ENCODE results near the gene FGF7.

DNA sequence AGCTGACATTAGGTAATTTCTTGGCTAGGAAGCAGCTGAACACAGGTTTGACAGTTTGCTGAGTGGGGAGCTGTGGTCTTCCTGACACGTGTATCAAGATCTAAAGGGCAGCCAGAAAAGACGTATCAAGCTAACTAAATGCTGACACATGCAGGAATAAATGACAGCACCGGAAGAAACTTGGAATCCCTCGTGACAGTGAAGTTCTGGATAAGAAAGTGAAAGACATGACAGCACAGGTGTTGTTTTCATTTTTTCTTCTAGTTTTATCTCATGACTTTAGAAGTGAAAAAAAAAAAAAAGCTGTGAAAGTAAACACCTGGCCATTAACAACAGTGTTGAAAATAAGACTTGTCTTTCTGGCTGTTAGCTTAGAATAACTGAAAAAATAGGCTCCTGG lies 48.7 kb downstream of the FGF7 start:
- TF ChIP-seq, protein P1, sequence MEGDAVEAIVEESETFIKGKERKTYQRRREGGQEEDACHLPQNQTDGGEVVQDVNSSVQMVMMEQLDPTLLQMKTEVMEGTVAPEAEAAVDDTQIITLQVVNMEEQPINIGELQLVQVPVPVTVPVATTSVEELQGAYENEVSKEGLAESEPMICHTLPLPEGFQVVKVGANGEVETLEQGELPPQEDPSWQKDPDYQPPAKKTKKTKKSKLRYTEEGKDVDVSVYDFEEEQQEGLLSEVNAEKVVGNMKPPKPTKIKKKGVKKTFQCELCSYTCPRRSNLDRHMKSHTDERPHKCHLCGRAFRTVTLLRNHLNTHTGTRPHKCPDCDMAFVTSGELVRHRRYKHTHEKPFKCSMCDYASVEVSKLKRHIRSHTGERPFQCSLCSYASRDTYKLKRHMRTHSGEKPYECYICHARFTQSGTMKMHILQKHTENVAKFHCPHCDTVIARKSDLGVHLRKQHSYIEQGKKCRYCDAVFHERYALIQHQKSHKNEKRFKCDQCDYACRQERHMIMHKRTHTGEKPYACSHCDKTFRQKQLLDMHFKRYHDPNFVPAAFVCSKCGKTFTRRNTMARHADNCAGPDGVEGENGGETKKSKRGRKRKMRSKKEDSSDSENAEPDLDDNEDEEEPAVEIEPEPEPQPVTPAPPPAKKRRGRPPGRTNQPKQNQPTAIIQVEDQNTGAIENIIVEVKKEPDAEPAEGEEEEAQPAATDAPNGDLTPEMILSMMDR (conservative IDR thresholded peaks at IDR 0.05; ENCODE audit: low read depth in 2 of 2): no peak
- TF ChIP-seq EZH2phosphoT487 (IDR thresholded peaks at IDR 0.05; ENCODE audit: unreplicated experiment) (no peak), EZH2 (IDR thresholded peaks at IDR 0.05; ENCODE audit: low read depth, unreplicated experiment) (no peak), CREB1 (CRISPR knock-in tag; IDR thresholded peaks at IDR 0.05; ENCODE audit: low read depth) (no peak), ZNF331 (CRISPR knock-in tag; IDR thresholded peaks at IDR 0.05; ENCODE audit: low read depth) (no peak)
- TF ChIP-seq, protein P2, sequence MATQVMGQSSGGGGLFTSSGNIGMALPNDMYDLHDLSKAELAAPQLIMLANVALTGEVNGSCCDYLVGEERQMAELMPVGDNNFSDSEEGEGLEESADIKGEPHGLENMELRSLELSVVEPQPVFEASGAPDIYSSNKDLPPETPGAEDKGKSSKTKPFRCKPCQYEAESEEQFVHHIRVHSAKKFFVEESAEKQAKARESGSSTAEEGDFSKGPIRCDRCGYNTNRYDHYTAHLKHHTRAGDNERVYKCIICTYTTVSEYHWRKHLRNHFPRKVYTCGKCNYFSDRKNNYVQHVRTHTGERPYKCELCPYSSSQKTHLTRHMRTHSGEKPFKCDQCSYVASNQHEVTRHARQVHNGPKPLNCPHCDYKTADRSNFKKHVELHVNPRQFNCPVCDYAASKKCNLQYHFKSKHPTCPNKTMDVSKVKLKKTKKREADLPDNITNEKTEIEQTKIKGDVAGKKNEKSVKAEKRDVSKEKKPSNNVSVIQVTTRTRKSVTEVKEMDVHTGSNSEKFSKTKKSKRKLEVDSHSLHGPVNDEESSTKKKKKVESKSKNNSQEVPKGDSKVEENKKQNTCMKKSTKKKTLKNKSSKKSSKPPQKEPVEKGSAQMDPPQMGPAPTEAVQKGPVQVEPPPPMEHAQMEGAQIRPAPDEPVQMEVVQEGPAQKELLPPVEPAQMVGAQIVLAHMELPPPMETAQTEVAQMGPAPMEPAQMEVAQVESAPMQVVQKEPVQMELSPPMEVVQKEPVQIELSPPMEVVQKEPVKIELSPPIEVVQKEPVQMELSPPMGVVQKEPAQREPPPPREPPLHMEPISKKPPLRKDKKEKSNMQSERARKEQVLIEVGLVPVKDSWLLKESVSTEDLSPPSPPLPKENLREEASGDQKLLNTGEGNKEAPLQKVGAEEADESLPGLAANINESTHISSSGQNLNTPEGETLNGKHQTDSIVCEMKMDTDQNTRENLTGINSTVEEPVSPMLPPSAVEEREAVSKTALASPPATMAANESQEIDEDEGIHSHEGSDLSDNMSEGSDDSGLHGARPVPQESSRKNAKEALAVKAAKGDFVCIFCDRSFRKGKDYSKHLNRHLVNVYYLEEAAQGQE (IDR thresholded peaks at IDR 0.05; ENCODE audit: unreplicated experiment): no peak
